HepG2 (cell line): ENCODE data around the gene LHX3. TPM values are rescaled to one million over a fixed set of nuclear protein-coding genes. Genes with fewer than 3 reads are reported as not detected.
A peak's percentile ranks its signal among the peaks of the same experiment; 100 is the strongest.

Experiments used
- ATAC-seq: fragments of 200-7000 bp; cut with Tn5 transposase; 3 replicates; pipeline ENCODE4 v1.9.1; 2020; ENCODE audit warnings: mild to moderate bottlenecking, moderate library complexity
- BruUV-seq: library from RNA; stranded (reverse); fragments of 400-500 nt; replicated peaks from 2 replicates; lab custom pipeline; 2021; lab: Mats Ljungman, UMichigan
- CTCF ChIA-PET: fragments of 300-600 bp; formaldehyde crosslinking; extraction: SDS; loops from one replicate; lab custom pipeline; 2021; ENCODE audit warnings: low total read pairs, inconsistent platforms, low intra/inter-chr PET ratio; lab: Yijun Ruan, JAX
- POLR2A ChIA-PET: fragments of 350-600 bp; sonication (Branson Sonifier 250); formaldehyde crosslinking; loops from one replicate; lab custom pipeline; 2020; ENCODE audit warnings: antibody characterized with exemption, inconsistent platforms; lab: Yijun Ruan, JAX
- DNase-seq: peaks from one replicate; pipeline ENCODE4 v3.0.0-alpha.2; 2015; ENCODE audit warnings: low spot score
- FAIRE-seq: peaks from 3 replicates; lab custom pipeline; 2011; peaks lifted over from hg19 to GRCh38; lab: Jason Lieb, UNC
- H2AFZ ChIP-seq: one replicate; pipeline ENCODE4 v1.6.1; 2011; ENCODE audit warnings: low read length, inconsistent platforms
- H3K27ac ChIP-seq: fragments of 300-600 bp; 3 replicates; pipeline ENCODE4 v1.8.0; 2011; ENCODE audit warnings: mixed run types, mild to moderate bottlenecking, mixed read lengths, low read length, inconsistent platforms; ENCODE audit not compliant: insufficient read depth; ENCODE audit errors: extremely low read length
- H3K27me3 ChIP-seq, 2 experiments: fragments of 200-600 bp in 1 of 2; 2 replicates in 1 of 2; 3 replicates in 1 of 2; pipeline versions ENCODE4 v1.6.0 to v1.8.0; 2011; ENCODE audit warnings: low read length in 2 of 2, mild to moderate bottlenecking in 2 of 2, moderate library complexity in 2 of 2, inconsistent platforms in 1 of 2; ENCODE audit not compliant: insufficient read depth in 2 of 2, control insufficient read depth in 1 of 2
- H3K36me3 ChIP-seq, 2 experiments: fragments of 200-600 bp in 1 of 2; replicated peaks in 1 of 2; 2 replicates in 1 of 2; 3 replicates in 1 of 2; pipeline versions ENCODE4 v1.5.1 to v1.8.0; 2011; ENCODE audit warnings: low read length in 2 of 2, inconsistent platforms in 1 of 2; ENCODE audit not compliant: insufficient read depth in 2 of 2, control insufficient read depth in 1 of 2
- H3K4me1 ChIP-seq: 2 replicates; pipeline ENCODE4 v1.5.1; 2012; ENCODE audit warnings: low read length, inconsistent platforms; ENCODE audit not compliant: insufficient read depth
- H3K4me2 ChIP-seq: 2 replicates; pipeline ENCODE4 v1.6.0; 2011; ENCODE audit warnings: low read depth, low read length, inconsistent platforms
- H3K4me3 ChIP-seq, 3 experiments: fragments of 200-600 bp in 1 of 3; sonication (generic), shearing (Covaris generic) in 1 of 3; replicated peaks in 1 of 3; 2 replicates each; pipeline ENCODE4 v1.5.1; 2011 to 2016; ENCODE audit warnings: low read length in 3 of 3, inconsistent platforms in 2 of 3, low read depth in 2 of 3, mild to moderate bottlenecking in 2 of 3, control low read depth in 1 of 3, mixed read lengths in 1 of 3; ENCODE audit not compliant: insufficient read depth in 1 of 3
- H3K79me2 ChIP-seq: one replicate; pipeline ENCODE4 v1.6.1; 2011; ENCODE audit warnings: low read length, inconsistent platforms; ENCODE audit not compliant: insufficient read depth
- H3K9ac ChIP-seq: 2 replicates; pipeline ENCODE4 v1.6.0; 2011; ENCODE audit warnings: mild to moderate bottlenecking, low read depth, low read length, inconsistent platforms; ENCODE audit not compliant: insufficient read depth
- H3K9me3 ChIP-seq: 2 replicates; pipeline ENCODE4 v1.5.1; 2012; ENCODE audit warnings: mild to moderate bottlenecking, low read length
- H4K20me1 ChIP-seq: 2 replicates; pipeline ENCODE4 v1.6.0; 2011; ENCODE audit warnings: inconsistent platforms, mild to moderate bottlenecking, low read length, moderate library complexity; ENCODE audit not compliant: insufficient read depth
- HDAC6 ChIP-seq: fragments of 200-600 bp; sonication (generic); IDR thresholded peaks from 2 replicates; pipeline ENCODE4 v1.7.0; 2017; ENCODE audit warnings: mild to moderate bottlenecking, antibody characterized with exemption, low read length, low read depth
- LCORL ChIP-seq, 2 experiments: fragments of 450-650 bp in 1 of 2; sonication (generic) in 1 of 2; formaldehyde crosslinking in 1 of 2; IDR thresholded peaks; 2 replicates each; pipeline versions ENCODE4 v1.5.0 to v1.6.1; 2017 to 2020; ENCODE audit warnings: antibody characterized with exemption in 1 of 2, missing genetic modification reagents in 1 of 2
- TAF1 ChIP-seq: sonication (generic); formaldehyde crosslinking; IDR thresholded peaks from 2 replicates; pipeline ENCODE4 v1.4.0; 2020; ENCODE audit warnings: missing genetic modification reagents
- ZNF713 ChIP-seq: sonication (generic); formaldehyde crosslinking; IDR thresholded peaks from 2 replicates; pipeline ENCODE4 v1.4.0; 2020; ENCODE audit warnings: mild to moderate bottlenecking, missing genetic modification reagents
- ZNF720 ChIP-seq: sonication (generic); formaldehyde crosslinking; IDR thresholded peaks from 2 replicates; pipeline ENCODE4 v1.4.0; 2020; ENCODE audit warnings: missing genetic modification reagents
- WGBS: methylation state at CpG from one replicate; pipeline ENCODE4 v1.1.6; 2017; ENCODE audit warnings: low lambda C conversion rate; 5-methylcytosine and 5-hydroxymethylcytosine counted together
- in situ Hi-C: cut with HindIII; loops from 2 replicates; pipeline ENCODE4 v1.10.0; 2017; ENCODE audit warnings: low pct_unique_long_range_greater_than_20kb; ENCODE audit not compliant: extremely low pct_ligation_motif_present
- intact Hi-C: fragments of 100-400 bp; cut with micrococcal nuclease; formaldehyde crosslinking; loops from one replicate; pipeline ENCODE4 v1.10.0; 2022; ENCODE audit not compliant: unreplicated experiment
- polyA plus RNA-seq, 8 experiments: library from polyadenylated mRNA; depleted of rRNA in 3 of 8; stranded (reverse) in 7 of 8; unstranded in 1 of 8; fragments of >200 nt; fragmentation: Illumina TruSeq in 4 of 8; extraction: Trizol in 4 of 8; gene quantifications; 2 replicates each; pipeline versions ENCODE4 v1.2.1 to v1.2.3, GENCODE V29; 2011 to 2016; ENCODE audit warnings: low read depth in 4 of 8, missing spikeins in 1 of 8, mixed read lengths in 1 of 8; ENCODE audit not compliant: insufficient read depth in 1 of 8
- total RNA-seq, 5 experiments: library from RNA; depleted of rRNA; stranded (reverse); fragments of >200 nt; fragmentation: Illumina TruSeq; extraction: Trizol; gene quantifications; 2 replicates each; pipeline ENCODE4 v1.2.3, GENCODE V29; 2016; ENCODE audit warnings: low read depth in 1 of 5
- TF ChIP-seq, protein P1 (sequence below): sonication (generic); formaldehyde crosslinking; IDR thresholded peaks from 2 replicates; pipeline ENCODE4 v1.5.1; 2020; ENCODE audit warnings: missing genetic modification reagents, mild to moderate bottlenecking, borderline replicate concordance
- TF ChIP-seq, protein P2 (sequence below): sonication (generic); formaldehyde crosslinking; IDR thresholded peaks from 2 replicates; pipeline ENCODE4 v1.8.1; 2023; ENCODE audit warnings: mild to moderate bottlenecking, missing genetic modification reagents

Gene LHX3
- total and polyA plus RNA-seq, 2 of the 13 experiments (the other 11 are each of a cell fraction or from before 2014, with no cell fraction given): not detected

DNA sequence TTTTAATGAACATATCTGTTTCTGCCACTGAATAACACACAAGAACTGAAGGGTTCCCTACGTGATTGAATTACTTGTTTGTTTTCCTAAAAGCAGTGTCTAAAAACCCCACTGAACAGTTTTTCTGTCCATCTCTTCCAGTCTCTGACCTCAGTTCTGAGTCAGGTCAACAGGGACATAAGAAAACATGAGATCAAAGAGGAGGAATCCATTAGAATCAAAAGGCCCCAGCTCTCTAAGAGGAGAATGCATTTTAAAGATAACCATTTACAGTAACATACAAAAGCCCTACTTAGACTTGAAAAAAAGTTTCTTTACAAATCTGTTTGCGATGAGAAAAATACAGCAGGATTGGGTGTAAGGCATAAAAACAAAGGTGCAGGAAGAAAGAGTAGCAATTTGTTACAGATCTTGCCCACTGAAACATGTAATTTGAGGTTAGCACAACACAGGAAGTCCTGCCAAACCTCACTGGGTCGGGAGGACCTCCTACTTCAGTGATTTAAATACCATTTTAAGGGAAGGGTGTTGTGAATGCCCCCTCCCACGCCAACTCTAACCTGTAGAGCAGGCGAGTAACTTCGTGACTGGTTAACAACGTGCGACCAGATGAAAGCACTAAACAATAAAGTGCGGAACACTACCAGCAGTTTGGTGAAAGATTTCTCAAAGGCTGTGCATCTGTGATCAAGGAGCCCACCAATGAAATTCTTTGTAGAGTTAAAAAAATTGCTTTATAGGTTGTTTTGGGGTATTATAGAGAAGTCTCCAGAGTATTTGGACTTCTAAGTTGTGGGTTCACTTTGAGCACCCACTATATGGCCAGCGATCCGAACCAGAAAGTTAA lies 39.4 kb upstream of the LHX3 start (continued):
- TF ChIP-seq, protein P1, sequence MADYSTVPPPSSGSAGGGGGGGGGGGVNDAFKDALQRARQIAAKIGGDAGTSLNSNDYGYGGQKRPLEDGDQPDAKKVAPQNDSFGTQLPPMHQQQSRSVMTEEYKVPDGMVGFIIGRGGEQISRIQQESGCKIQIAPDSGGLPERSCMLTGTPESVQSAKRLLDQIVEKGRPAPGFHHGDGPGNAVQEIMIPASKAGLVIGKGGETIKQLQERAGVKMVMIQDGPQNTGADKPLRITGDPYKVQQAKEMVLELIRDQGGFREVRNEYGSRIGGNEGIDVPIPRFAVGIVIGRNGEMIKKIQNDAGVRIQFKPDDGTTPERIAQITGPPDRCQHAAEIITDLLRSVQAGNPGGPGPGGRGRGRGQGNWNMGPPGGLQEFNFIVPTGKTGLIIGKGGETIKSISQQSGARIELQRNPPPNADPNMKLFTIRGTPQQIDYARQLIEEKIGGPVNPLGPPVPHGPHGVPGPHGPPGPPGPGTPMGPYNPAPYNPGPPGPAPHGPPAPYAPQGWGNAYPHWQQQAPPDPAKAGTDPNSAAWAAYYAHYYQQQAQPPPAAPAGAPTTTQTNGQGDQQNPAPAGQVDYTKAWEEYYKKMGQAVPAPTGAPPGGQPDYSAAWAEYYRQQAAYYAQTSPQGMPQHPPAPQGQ: no peak
- TF ChIP-seq ZNF713: no peak
- TF ChIP-seq ZNF720 (CRISPR knock-in tag): no peak
- no peak for TF ChIP-seq HDAC6
- TF ChIP-seq, all 625 proteins: peak for 39

DNA sequence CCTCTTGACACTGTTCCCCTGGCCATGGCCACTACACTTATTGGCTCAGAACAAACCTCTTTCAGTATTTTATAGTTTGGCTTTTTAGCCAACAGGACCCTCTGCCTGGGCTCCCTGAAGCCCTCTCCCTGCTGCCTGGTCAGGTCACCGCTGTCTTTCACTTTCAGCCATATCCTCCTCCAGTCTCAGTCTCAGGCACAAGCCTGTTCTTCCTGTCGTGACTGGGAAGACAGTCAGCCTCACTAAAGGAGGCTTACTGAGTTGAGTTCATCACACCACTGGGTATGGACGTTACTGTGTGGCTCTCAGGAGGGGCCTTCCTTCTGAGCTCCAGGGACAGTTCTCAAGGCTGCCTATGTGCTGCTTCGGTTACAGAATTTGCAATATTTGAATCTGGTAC lies 38.7 kb upstream of the LHX3 start:
- no peak for ATAC-seq
- no peak for DNase-seq
- Histone ChIP-seq H3K27ac (peak overlapping the region; percentile 70), H3K9ac (peak overlapping the region; percentile 85; the same call in 1 of the 2 replicates), H3K4me2 (peak overlapping the region; percentile 91), H3K36me3 (peaks cover 1 to 7% of the 10 kb centered on the region in 2 experiments; a peak in 1 of 5 replicates), H3K79me2 (peaks cover 61% of the 10 kb centered on the region), H2AFZ (no peak overlapping the region), H4K20me1 (peaks cover 51% of the 10 kb centered on the region), H3K4me3 (peak overlapping the region; percentile 47 to 91 (median 63)), H3K4me1 (peaks cover 65% of the 10 kb centered on the region), H3K9me3 (no peaks in the 10 kb centered on the region), H3K27me3 (peaks cover 6 to 26% of the 10 kb centered on the region in 2 experiments)
- ChIA-PET POLR2A (no interaction called here), CTCF (no interaction called here)
- TF ChIP-seq LCORL (IDR thresholded peaks at IDR 0.05) (no peak), LCORL (CRISPR knock-in tag; IDR thresholded peaks at IDR 0.05) (0 out of 2 replicates have a peak, but pooled peaks have one; percentile 14), TAF1 (CRISPR knock-in tag) (peak; percentile 6; the same call in 1 of the 2 replicates)
- TF ChIP-seq, protein P2, sequence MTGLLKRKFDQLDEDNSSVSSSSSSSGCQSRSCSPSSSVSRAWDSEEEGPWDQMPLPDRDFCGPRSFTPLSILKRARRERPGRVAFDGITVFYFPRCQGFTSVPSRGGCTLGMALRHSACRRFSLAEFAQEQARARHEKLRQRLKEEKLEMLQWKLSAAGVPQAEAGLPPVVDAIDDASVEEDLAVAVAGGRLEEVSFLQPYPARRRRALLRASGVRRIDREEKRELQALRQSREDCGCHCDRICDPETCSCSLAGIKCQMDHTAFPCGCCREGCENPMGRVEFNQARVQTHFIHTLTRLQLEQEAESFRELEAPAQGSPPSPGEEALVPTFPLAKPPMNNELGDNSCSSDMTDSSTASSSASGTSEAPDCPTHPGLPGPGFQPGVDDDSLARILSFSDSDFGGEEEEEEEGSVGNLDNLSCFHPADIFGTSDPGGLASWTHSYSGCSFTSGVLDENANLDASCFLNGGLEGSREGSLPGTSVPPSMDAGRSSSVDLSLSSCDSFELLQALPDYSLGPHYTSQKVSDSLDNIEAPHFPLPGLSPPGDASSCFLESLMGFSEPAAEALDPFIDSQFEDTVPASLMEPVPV: no peak
- intact Hi-C loops: no loop called here
- in situ Hi-C loops: no loop called here
- FAIRE-seq: no peak
- WGBS: 34% methylated on average over 4 of the region's 4 CpGs
- BruUV-seq: no TSS peak
